Vagina (tissue), 2 donors: ENCODE data around the gene LPIN3. TPM values are rescaled to one million over a fixed set of nuclear protein-coding genes. Genes with fewer than 3 reads are reported as not detected.

Experiments used
- DNase-seq, 2 donors: peaks; one replicate each; pipeline ENCODE4 v3.0.0-alpha.2; 2017; ENCODE audit errors: extremely low spot score in 2 of 2
- H3K27ac ChIP-seq: fragments of 200-600 bp; sonication (generic); one replicate; pipeline ENCODE4 v1.5.1; 2019
- H3K27me3 ChIP-seq: fragments of 200-600 bp; sonication (generic); one replicate; pipeline ENCODE4 v1.5.1; 2019
- H3K36me3 ChIP-seq, 2 donors: fragments of 200-600 bp; sonication (generic); one replicate each; pipeline ENCODE4 v1.5.1; 2017 to 2019
- H3K4me1 ChIP-seq: fragments of 200-600 bp; sonication (generic); one replicate; pipeline ENCODE4 v1.5.1; 2019
- H3K4me3 ChIP-seq, 2 donors: fragments of 200-600 bp; sonication (generic); 1 replicate in 1 of 2; 2 replicates in 1 of 2; pipeline ENCODE4 v1.5.1; 2016 to 2019
- H3K9me3 ChIP-seq: fragments of 200-600 bp; sonication (generic); one replicate; pipeline ENCODE4 v1.5.1; 2019
- POLR2A ChIP-seq, 2 donors: fragments of 450-650 bp; IDR thresholded peaks; one replicate each; pipeline ENCODE4 v1.6.1; 2017; ENCODE audit warnings: antibody characterized with exemption in 2 of 2, mild to moderate bottlenecking in 2 of 2, moderate library complexity in 2 of 2
- POLR2AphosphoS5 ChIP-seq, 2 donors: sonication (generic); formaldehyde crosslinking; IDR thresholded peaks; one replicate each; pipeline ENCODE4 v1.9.0; 2017; ENCODE audit warnings: antibody characterized with exemption in 2 of 2, mild to moderate bottlenecking in 2 of 2, low read depth in 1 of 2; ENCODE audit not compliant: insufficient read depth in 1 of 2
- intact Hi-C: fragments of 100-400 bp; cut with DNase I; formaldehyde crosslinking; loops from one replicate; pipeline ENCODE4 v1.15.1; 2023
- total RNA-seq: library from RNA; depleted of rRNA; stranded (reverse); fragments of >200 nt; gene quantifications from one replicate; pipeline ENCODE4 v1.2.3, GENCODE V29; 2016
- TF ChIP-seq, protein P1 (sequence below), 3 experiments: fragments of 450-650 bp in 2 of 3; fragments of 200-600 bp in 1 of 3; sonication (generic) in 1 of 3; IDR thresholded peaks; one replicate each; pipeline ENCODE4 v1.5.1; 2017 to 2019; ENCODE audit warnings: antibody characterized with exemption in 3 of 3, mild to moderate bottlenecking in 2 of 3, moderate library complexity in 2 of 3

The LPIN3 gene
- total RNA-seq, 1 donor from 2014 or later, result 82.3 TPM

DNA sequence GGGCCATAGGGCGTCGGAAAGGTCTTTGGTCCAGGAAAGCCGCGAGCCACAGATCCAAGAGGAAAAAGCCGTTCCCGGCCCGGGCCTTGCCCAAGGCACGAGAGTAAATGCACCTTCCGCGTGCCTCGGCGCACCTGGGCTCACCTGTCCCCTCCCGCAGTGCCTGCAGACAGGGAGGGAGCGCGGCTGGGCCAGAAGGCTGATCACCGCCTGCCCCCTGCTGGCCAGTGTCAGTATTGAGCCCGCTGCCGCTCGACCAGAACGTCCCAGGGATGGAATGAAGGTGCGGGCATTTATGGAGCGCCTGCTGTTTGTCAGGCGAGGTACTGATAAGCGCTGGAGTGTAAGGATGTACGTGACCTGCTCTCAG, 679 bp upstream of the LPIN3 start:
- Histone ChIP-seq H3K4me3 (peak overlapping the region; percentile 44 to 49), H3K4me1 (peaks cover 38% of the 10 kb centered on the region), H3K27me3 (no peaks in the 10 kb centered on the region), H3K27ac (peak overlapping the region; percentile 86), H3K9me3 (no peaks in the 10 kb centered on the region), H3K36me3 (no peaks in the 10 kb centered on the region)
- TF ChIP-seq POLR2A (IDR thresholded peaks at IDR 0.05), result no peak
- peak in 1 of 2 donors; percentile 61 for TF ChIP-seq POLR2AphosphoS5 (IDR thresholded peaks at IDR 0.05; ENCODE audit: insufficient read depth in 1 of 2, low read depth in 1 of 2)
- TF ChIP-seq, protein P1, sequence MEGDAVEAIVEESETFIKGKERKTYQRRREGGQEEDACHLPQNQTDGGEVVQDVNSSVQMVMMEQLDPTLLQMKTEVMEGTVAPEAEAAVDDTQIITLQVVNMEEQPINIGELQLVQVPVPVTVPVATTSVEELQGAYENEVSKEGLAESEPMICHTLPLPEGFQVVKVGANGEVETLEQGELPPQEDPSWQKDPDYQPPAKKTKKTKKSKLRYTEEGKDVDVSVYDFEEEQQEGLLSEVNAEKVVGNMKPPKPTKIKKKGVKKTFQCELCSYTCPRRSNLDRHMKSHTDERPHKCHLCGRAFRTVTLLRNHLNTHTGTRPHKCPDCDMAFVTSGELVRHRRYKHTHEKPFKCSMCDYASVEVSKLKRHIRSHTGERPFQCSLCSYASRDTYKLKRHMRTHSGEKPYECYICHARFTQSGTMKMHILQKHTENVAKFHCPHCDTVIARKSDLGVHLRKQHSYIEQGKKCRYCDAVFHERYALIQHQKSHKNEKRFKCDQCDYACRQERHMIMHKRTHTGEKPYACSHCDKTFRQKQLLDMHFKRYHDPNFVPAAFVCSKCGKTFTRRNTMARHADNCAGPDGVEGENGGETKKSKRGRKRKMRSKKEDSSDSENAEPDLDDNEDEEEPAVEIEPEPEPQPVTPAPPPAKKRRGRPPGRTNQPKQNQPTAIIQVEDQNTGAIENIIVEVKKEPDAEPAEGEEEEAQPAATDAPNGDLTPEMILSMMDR (IDR thresholded peaks at IDR 0.05), result peak; percentile 93 to 100 (median 97)
- intact Hi-C loops, result loop anchor here (5.0 to 10.0 kb wide), 5 partner anchors 72 to 355 kb away; no protein-coding TSS in a partner anchor
- no peak for DNase-seq

DNA sequence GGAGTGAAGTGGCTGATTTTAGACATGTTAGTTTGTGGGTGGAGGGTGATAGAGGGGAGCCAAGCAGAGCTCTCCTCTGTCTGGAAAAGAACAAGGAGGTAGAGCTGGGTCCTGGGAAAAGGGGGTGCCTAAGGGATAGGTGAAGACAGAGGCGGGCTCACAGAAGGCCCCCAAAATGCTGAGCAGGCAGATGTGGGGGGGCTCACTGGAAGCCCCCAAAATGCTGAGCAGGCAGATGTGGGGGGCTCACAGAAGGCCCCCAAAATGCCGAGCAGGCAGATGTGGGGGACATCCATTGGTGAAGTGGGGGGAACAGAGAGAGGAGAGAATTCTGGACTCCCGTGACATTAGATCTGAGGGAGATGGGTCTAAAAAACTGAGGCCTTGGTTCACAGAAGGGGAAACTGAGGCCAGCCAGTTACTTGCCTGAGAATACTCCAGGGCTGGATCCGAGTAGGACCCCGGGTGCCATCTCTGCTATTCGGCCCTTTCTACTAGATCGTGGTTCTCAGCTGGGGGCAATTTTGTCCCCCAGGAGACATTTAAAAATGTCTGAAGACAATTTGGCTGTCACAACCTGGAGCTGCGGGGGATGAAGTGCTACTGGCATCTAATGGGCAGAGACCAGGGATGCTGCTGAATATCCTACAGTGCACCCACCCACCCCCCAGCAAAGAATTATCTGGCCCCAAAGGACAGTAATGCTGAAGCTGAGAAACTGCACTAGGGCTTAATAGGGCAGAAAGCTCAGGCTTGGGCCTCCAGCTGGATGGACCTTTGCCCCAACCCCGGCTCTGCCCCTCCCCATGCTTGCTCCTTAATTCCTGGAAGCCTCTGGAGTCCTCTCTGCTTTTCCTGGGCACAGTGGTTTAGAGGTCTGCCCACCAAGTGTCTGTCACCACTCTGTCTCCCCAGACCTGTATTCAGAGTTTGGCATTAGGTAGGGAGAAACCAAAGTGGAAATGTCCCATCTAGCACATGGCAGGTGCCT, 2.1 kb downstream of the LPIN3 start:
- TF ChIP-seq POLR2A (IDR thresholded peaks at IDR 0.05), result no peak
- TF ChIP-seq, protein P1 (IDR thresholded peaks at IDR 0.05), result no peak
- no peak for TF ChIP-seq POLR2AphosphoS5 (IDR thresholded peaks at IDR 0.05; ENCODE audit: insufficient read depth in 1 of 2, low read depth in 1 of 2)
- peaks cover 45% of the 10 kb centered on the region for H3K4me1 ChIP-seq
- no peaks in the 10 kb centered on the region for H3K27me3 ChIP-seq
- no peaks in the 10 kb centered on the region for H3K9me3 ChIP-seq
- DNase-seq, result no peak
- peaks cover 0 to 5% of the 10 kb centered on the region in 2 donors for H3K36me3 ChIP-seq
- intact Hi-C loops, result loop anchor here (5.0 kb wide), 2 partner anchors 70 to 170 kb away; no protein-coding TSS in a partner anchor
- H3K27ac ChIP-seq, result no peak overlapping the region
- H3K4me3 ChIP-seq, result no peak overlapping the region

GRCh38 chr20:41344477-41344876, 3.9 kb downstream of the LPIN3 start:
- intact Hi-C loops, result loop anchor here (5.0 kb wide), 2 partner anchors 68 to 172 kb away; no protein-coding TSS in a partner anchor
- DNase-seq, result no peak

DNA sequence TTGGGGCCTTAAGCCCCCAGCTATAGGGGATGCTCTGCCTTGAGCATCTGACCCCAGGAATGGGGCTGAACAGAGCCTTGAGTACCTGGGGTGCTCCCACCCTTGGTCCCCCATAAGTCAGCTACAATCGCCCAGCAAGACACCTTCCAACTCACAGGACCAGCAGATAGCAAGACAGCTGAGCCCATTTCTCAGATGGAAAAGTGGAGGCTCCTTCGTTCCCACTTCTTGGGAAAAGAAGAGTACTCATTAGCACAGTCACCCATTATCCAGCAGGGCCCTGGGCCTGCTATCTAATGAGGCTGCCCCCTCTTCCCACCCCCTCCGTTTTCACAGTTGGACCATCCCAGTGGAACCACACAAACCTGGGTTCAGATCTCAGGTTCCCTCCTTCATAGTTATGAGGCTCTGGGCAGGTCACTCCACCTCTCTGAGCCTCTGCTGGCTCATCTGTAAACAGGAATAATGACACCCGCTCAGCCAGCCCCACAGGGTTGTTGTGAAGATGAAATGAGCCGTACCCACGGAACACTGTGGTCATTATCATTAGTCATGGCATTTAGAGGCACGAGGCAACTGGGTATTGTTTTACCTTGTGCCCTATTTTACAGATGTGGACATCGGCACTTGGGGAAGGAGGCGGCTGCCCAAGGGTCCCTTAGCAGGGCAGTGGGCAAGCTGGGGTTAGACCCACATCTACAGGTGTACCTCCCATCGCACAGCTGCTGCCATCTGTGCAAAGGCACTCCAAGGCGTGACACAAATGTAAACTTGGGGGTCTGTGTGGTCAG, 4.5 kb downstream of the LPIN3 start:
- no peak for DNase-seq
- Histone ChIP-seq H3K27me3 (no peaks in the 10 kb centered on the region), H3K9me3 (no peaks in the 10 kb centered on the region), H3K36me3 (peaks cover 0 to 21% of the 10 kb centered on the region in 2 donors), H3K4me1 (peaks cover 37% of the 10 kb centered on the region), H3K27ac (no peak overlapping the region), H3K4me3 (no peak overlapping the region)
- TF ChIP-seq, protein P1 (IDR thresholded peaks at IDR 0.05), result no peak
- no peak for TF ChIP-seq POLR2AphosphoS5 (IDR thresholded peaks at IDR 0.05; ENCODE audit: insufficient read depth in 1 of 2, low read depth in 1 of 2)
- intact Hi-C loops, result loop anchor here (5.0 kb wide), 2 partner anchors 67 to 173 kb away; no protein-coding TSS in a partner anchor

More at GRCh38 chr20:41344477-41344876, 3.9 kb downstream of the LPIN3 start:
- Histone ChIP-seq H3K27me3 (no peaks in the 10 kb centered on the region), H3K4me1 (peaks cover 44% of the 10 kb centered on the region), H3K4me3 (no peak overlapping the region), H3K27ac (no peak overlapping the region), H3K36me3 (peaks cover 0 to 15% of the 10 kb centered on the region in 2 donors), H3K9me3 (no peaks in the 10 kb centered on the region)
- TF ChIP-seq, protein P1 (IDR thresholded peaks at IDR 0.05), result no peak
- TF ChIP-seq POLR2A (IDR thresholded peaks at IDR 0.05) (no peak), POLR2AphosphoS5 (IDR thresholded peaks at IDR 0.05; ENCODE audit: insufficient read depth in 1 of 2, low read depth in 1 of 2) (no peak)
